C4-2B (cell line): ENCODE data around the gene SH3GL1.

Experiments used
- H3K27ac ChIP-seq: fragments of 450-650 bp; 2 replicates; pipeline ENCODE4 v1.5.1; 2017
- ZFX ChIP-seq: fragments of 450-650 bp; IDR thresholded peaks from 2 replicates; pipeline ENCODE4 v1.6.1; 2017
- TF ChIP-seq, protein P1 (sequence below): fragments of 450-650 bp; conservative IDR thresholded peaks from 2 replicates; pipeline ENCODE4 v1.5.1; 2017; ENCODE audit warnings: mild to moderate bottlenecking

Gene SH3GL1

DNA sequence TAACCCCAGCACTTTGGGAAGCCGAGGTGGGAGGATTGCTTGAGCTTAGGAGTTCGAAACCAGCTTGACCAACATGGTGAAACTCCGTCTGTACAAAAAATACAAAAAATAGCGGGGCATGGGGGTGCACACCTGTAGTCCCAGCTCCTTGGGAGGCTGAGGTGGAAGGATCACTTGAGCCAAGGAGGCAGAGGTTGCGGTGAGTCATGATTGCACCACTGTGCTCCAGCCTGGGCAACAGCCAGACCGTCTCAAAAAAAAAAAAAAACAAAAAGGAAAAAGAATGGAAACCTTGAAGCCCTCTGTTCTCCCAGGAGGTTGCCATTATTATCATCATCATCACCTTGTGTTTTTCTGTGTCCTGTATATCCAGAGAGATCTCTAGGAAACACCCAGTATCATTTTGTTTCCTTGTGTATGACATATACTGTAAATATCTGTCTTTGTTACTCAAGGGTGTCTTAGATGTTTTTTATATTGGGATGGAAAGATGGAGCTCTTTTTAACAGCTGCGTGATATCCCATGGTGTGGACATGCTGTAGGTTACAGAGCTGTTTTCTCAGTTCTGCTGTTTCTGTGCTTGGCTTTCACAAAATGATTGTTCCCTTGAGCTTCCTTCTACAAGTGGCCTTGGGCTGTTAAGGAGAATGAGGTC is 13.9 kb upstream of the SH3GL1 start:
- H3K27ac ChIP-seq: no peak overlapping the region
- TF ChIP-seq, protein P1, sequence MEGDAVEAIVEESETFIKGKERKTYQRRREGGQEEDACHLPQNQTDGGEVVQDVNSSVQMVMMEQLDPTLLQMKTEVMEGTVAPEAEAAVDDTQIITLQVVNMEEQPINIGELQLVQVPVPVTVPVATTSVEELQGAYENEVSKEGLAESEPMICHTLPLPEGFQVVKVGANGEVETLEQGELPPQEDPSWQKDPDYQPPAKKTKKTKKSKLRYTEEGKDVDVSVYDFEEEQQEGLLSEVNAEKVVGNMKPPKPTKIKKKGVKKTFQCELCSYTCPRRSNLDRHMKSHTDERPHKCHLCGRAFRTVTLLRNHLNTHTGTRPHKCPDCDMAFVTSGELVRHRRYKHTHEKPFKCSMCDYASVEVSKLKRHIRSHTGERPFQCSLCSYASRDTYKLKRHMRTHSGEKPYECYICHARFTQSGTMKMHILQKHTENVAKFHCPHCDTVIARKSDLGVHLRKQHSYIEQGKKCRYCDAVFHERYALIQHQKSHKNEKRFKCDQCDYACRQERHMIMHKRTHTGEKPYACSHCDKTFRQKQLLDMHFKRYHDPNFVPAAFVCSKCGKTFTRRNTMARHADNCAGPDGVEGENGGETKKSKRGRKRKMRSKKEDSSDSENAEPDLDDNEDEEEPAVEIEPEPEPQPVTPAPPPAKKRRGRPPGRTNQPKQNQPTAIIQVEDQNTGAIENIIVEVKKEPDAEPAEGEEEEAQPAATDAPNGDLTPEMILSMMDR: no peak
- TF ChIP-seq ZFX: no peak

DNA sequence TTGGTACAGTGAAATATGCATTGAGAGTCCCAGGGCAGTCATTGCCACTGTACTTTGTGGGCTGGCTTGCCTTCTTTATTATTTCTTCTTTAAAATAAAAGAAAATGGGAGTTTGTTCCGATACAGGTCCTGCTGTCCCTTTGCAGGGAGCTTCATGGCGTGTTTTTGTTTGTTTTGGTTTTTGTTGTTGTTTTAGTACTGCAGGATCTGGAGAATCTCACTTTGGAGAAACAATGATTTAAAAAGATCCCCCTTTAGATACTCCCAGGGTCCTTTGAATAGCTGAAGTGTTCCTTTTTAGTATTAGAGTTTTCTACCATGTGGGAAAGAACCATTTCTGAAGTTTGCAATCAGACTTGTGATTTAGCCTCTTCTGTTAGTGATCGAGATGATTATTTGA is 13.2 kb upstream of the SH3GL1 start:
- TF ChIP-seq, protein P1: no peak
- TF ChIP-seq ZFX: no peak
- H3K27ac ChIP-seq: no peak overlapping the region

DNA sequence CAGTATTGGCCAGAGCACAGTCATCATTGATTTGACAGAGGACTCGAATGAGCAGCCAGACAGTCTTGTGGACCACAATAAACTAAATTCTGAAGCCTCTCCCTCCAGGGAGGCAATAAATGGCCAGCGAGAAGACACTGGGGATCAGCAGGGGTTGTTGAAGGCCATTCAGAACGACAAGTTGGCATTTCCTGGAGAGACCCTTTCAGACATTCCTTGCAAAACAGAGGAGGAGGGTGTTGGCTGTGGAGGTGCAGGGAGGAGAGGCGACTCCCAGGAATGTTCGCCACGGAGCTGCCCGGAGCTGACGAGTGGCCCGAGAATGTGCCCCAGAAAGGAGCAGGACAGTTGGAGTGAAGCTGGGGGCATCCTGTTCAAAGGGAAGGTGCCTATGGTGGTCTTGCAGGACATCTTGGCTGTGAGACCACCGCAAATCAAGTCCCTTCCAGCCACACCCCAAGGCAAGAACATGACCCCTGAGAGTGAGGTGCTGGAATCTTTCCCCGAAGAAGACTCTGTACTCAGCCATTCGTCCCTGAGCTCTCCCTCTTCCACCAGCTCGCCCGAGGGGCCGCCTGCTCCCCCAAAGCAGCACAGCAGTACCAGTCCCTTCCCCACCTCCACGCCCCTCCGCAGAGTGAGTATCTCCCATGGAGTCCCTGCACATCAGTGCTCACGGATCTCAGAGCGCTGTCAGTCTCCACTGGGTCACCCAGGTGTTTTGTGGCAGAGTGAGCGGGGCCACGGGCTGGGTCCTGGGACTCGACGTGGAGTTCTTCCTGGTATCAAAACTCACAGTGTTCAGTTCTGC is 9.0 kb upstream of the SH3GL1 start:
- H3K27ac ChIP-seq: no peak overlapping the region

DNA sequence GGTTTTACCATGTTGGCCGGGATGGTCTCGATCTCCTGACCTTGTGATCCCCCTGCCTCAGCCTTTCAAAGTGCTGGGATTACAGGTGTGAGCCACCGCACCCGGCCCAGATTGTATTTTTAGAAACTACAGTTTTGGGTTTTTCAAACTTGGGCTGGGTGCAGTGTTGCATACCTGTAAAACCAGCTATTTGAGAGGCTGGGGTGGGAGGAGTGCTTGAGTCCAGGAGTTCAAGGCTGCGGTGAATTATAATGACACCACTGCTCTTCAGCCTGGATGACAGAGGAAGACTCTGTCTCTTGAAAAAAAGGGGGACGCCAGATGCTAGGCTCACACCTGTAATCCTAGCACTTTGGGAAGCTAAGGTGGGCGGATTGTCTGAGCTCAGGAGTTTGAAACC is 6.3 kb upstream of the SH3GL1 start:
- no peak overlapping the region for H3K27ac ChIP-seq
- TF ChIP-seq ZFX: no peak
- TF ChIP-seq, protein P1: no peak

More for the DNA sequence above, 9.0 kb upstream of the SH3GL1 start:
- no peak for TF ChIP-seq ZFX
- TF ChIP-seq, protein P1: no peak

DNA sequence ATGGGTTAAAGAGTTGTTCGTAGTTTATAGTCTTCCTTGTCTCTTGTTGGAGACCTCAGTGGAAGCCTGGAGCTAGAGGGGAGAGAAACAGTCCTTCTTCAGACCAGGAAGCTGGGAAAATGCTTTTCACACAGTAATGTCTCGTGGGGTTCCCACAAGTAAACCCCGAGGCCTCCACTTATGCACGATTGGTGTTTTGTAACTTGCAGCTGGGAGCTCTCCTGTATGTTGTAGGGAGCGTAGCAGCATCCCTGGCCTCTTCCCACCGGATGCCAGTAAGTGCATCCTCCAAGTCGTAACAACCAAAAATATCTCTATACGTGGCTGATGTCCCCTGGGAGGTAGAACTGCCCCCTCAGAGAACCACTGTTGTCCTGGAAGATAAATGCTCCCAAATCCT is 5.6 kb upstream of the SH3GL1 start:
- no peak overlapping the region; the same call in 1 of the 2 replicates for H3K27ac ChIP-seq
- no peak for TF ChIP-seq ZFX
- TF ChIP-seq, protein P1: no peak

DNA sequence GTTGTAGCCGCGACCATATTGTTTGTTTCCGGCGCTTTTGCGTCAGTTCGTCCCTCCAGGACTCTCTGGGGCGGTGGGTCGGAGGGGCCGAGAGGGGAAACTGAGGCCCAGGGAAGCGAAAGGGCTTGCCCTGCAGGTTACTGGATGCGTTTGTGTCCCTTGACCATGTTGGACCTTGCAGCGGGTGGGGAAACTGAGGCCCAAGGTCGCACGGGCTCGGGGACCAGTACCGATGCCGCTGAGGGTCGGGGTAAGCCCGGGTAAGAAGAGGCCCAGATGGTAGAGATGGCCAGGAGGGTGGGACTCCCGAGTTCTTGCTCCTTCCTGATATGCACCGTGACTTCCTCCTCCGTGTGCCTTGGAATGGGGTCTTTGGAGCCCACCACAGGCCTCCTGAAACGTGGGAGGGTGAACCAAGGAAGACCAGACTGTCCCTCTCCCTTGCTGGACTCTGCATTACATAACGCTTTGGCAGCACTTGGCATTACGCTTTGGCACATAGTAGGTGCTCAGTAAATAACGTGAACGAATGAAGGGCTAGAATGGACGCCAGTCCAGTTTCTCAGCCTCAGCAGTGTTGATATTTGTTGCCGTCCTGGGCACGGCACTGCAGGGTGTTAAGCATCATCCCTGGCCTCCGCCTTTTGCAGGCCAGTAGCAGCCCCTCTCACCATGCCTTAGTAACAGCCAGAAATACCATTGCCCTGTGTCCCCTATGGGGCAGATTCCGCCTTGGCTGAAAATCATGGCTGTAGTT is 2.8 kb upstream of the SH3GL1 start:
- TF ChIP-seq, protein P1: no peak
- TF ChIP-seq ZFX: peak; percentile 63
- H3K27ac ChIP-seq: peak overlapping the region; percentile 93
